ENCODE measurements around the gene BNIP5.

The BNIP5 gene

GRCh38 chr6:36375644-36376155, 39.0 kb upstream of the BNIP5 start:
- no peak overlapping the region for H3K4me3 ChIP-seq (ENCODE audit: low read depth, low read length)
- no peak overlapping the region for H3K27ac ChIP-seq
- no peak for DNase-seq
- in situ Hi-C loops (cut with HindIII; ENCODE audit: low pct_ligation_motif_present, low sequenced_read_pairs), result no loop called here
- H3K36me3 ChIP-seq (replicated peaks), result no peaks in the 10 kb centered on the region
- no peak for TF ChIP-seq CTCF (IDR thresholded peaks at IDR 0.05; ENCODE audit: low read depth, low read length, missing control alignments)
- peaks cover 5% of the 10 kb centered on the region for H3K27me3 ChIP-seq (replicated peaks)

- Histone ChIP-seq H3K27ac (no peak overlapping the region), H3K27me3 (replicated peaks) (peaks cover 5% of the 10 kb centered on the region), H3K4me3 (ENCODE audit: low read depth, low read length) (no peak overlapping the region), H3K36me3 (replicated peaks) (no peaks in the 10 kb centered on the region)
- in situ Hi-C loops (cut with HindIII; ENCODE audit: low pct_ligation_motif_present, low sequenced_read_pairs), result no loop called here
- no peak for TF ChIP-seq CTCF (IDR thresholded peaks at IDR 0.05; ENCODE audit: low read depth, low read length, missing control alignments)
- DNase-seq, result no peak
Measured at GRCh38 chr6:36374972-36375371, 38.3 kb upstream of the BNIP5 start.

- no peaks in the 10 kb centered on the region for H3K36me3 ChIP-seq (replicated peaks)
- in situ Hi-C loops (cut with HindIII; ENCODE audit: low pct_ligation_motif_present, low sequenced_read_pairs), result no loop called here
- no peak overlapping the region for H3K4me3 ChIP-seq (ENCODE audit: low read depth, low read length)
- DNase-seq, result no peak
- H3K27ac ChIP-seq, result no peak overlapping the region
- peaks cover 5% of the 10 kb centered on the region for H3K27me3 ChIP-seq (replicated peaks)
- no peak for TF ChIP-seq CTCF (IDR thresholded peaks at IDR 0.05; ENCODE audit: low read depth, low read length, missing control alignments)
Measured at GRCh38 chr6:36374194-36374593, 37.5 kb upstream of the BNIP5 start.

- no peaks in the 10 kb centered on the region for H3K36me3 ChIP-seq (replicated peaks)
- no peak for TF ChIP-seq CTCF (IDR thresholded peaks at IDR 0.05; ENCODE audit: low read depth, low read length, missing control alignments)
- H3K27ac ChIP-seq, result no peak overlapping the region
- no peak overlapping the region for H3K4me3 ChIP-seq (ENCODE audit: low read depth, low read length)
- H3K27me3 ChIP-seq (replicated peaks), result peaks cover 5% of the 10 kb centered on the region
- DNase-seq, result no peak
- in situ Hi-C loops (cut with HindIII; ENCODE audit: low pct_ligation_motif_present, low sequenced_read_pairs), result no loop called here
Measured at GRCh38 chr6:36373368-36374019, 36.8 kb upstream of the BNIP5 start.

- H3K27ac ChIP-seq, result no peak overlapping the region
- no peak for DNase-seq
- in situ Hi-C loops (cut with HindIII; ENCODE audit: low pct_ligation_motif_present, low sequenced_read_pairs), result no loop called here
- no peaks in the 10 kb centered on the region for H3K36me3 ChIP-seq (replicated peaks)
- peaks cover 5% of the 10 kb centered on the region for H3K27me3 ChIP-seq (replicated peaks)
- no peak overlapping the region for H3K4me3 ChIP-seq (ENCODE audit: low read depth, low read length)
- no peak for TF ChIP-seq CTCF (IDR thresholded peaks at IDR 0.05; ENCODE audit: low read depth, low read length, missing control alignments)
Measured at GRCh38 chr6:36372088-36372487, 35.4 kb upstream of the BNIP5 start.

GRCh38 chr6:36371211-36371610, 34.5 kb upstream of the BNIP5 start:
- Histone ChIP-seq H3K4me3 (ENCODE audit: low read depth, low read length) (no peak overlapping the region), H3K27me3 (replicated peaks) (peaks cover 5% of the 10 kb centered on the region), H3K27ac (no peak overlapping the region), H3K36me3 (replicated peaks) (no peaks in the 10 kb centered on the region)
- no peak for DNase-seq
- in situ Hi-C loops (cut with HindIII; ENCODE audit: low pct_ligation_motif_present, low sequenced_read_pairs), result no loop called here
- no peak for TF ChIP-seq CTCF (IDR thresholded peaks at IDR 0.05; ENCODE audit: low read depth, low read length, missing control alignments)

Measured in brain microvascular endothelial cell (primary cell).